ENCODE results near the gene STK39.

Gene STK39

GRCh38 chr2:168241746-168242145 lies 5.6 kb downstream of the STK39 start:
- DNase-seq, result no peak

GRCh38 chr2:168241208-168241607 lies 6.2 kb downstream of the STK39 start:
- no peak for DNase-seq

GRCh38 chr2:168239281-168239680 lies 8.1 kb downstream of the STK39 start:
- no peak for DNase-seq

- DNase-seq, result no peak
These were observed 9.7 kb downstream of the STK39 start for GRCh38 chr2:168237741-168238140.

- no peak for DNase-seq
These were observed 12.8 kb downstream of the STK39 start for GRCh38 chr2:168234407-168235085.

DNA sequence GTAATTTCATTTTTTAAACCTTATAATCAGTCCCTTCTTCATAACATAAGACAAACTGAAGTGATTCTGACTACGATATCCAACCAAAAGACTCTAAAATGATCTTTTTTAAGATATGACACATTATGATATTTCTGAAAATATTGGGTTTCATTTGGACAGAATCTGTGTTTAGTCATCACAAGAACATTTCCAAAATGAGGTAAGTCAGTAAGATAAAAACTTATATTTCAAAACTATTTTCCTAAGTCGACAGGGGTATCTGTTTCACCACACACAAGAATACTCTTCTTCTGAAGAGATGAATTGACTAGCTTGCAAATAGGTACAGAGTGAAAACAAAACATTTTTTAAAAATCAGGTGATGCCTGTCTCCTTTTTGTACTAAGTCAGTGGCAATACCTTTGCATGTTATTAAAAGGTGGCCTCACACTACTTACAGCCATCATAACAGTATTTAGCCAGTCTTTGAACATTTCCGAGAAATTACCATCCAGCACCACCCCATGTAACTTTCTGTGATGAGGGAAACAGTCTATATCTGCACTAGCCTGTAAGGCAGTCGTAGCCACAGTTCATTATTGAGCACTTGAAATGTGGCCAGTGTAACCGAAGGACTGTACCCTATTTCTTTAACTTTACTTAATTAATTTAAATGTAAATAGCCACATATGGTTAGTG lies 13.5 kb downstream of the STK39 start:
- no peak for DNase-seq

GRCh38 chr2:168233166-168233565 lies 14.2 kb downstream of the STK39 start:
- DNase-seq, result no peak

- DNase-seq, result no peak
These were observed 15.7 kb downstream of the STK39 start for GRCh38 chr2:168231609-168232241.

DNA sequence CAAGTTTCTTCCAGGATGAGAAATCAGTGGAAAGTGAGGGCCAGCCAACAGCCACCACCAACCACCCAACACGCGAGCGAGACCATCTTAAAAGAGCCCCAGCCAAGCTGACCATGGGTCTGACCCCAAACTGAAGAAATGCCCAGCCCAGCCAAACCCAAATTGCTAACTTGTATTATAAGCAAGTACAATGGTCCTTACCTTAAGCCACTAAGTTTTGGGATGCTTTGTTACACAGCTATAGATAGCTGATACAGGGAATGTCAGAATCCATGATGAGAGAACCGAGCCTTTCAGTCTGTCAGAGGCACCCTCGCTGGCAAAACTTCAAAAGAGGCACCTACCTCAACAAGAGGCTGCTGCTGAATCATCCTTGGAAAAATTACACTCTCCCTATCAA lies 17.0 kb downstream of the STK39 start:
- DNase-seq, result no peak

- no peak for DNase-seq
These were observed 23.0 kb downstream of the STK39 start for GRCh38 chr2:168224346-168224745.

DNA sequence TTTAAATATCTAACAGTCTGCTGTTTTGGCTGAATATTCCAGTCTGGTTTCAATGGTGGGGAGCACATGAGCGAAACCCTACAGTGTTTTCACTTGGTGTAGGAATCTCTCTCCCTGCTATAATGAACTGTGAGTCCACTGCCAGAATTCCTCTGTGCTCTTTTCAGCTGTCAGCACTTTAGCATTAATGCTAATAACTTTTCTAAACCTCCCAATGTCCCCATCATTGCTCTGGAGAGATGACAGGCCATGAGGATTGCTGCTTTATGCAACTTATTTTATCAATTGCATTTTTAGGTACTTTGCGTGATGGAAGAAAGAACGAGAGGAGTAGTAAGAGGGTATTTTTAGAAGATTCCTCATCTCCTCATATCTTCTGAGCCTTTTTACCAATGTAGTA lies 25.3 kb downstream of the STK39 start:
- DNase-seq, result no peak

DNA sequence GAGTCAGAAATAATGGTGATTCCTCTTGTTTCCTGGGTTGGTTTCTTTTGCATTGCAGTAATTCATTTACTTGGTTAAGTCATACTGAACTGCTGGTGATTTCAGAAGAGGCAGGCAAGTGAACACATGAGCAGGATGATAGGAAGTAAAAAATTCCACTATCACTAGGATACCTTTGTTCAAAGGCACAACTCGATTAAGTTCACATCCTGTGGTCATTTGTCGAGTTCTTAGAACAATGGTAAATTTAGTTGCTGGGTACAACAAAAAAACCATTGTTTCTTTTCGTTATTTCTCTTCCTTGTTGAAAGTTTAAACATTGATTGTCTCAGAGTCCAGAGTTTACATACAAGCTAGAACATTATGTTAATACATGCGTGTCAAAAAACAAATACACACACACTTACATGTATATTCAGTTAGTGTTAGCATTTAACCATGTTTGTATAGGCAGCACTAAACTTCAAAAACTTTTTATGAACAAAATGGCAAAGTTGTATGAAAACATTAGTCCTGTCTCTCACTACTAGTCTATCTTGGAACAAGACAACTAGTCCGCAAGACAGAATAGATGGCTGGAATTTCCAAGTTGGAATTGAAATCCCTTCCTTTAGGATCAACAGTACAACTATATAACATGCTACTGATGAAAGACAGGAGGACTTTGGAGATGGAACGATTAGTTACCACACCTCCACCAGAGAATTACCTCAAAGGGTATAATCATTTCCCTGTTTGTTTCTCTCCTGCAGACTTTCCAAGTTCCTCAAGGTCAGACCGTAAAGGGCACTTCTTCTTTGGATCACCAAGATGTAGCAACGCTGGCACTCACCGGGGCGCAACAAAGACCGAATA lies 26.2 kb downstream of the STK39 start:
- DNase-seq, result no peak

GRCh38 chr2:168217920-168218319 lies 29.5 kb downstream of the STK39 start:
- DNase-seq, result no peak

DNA sequence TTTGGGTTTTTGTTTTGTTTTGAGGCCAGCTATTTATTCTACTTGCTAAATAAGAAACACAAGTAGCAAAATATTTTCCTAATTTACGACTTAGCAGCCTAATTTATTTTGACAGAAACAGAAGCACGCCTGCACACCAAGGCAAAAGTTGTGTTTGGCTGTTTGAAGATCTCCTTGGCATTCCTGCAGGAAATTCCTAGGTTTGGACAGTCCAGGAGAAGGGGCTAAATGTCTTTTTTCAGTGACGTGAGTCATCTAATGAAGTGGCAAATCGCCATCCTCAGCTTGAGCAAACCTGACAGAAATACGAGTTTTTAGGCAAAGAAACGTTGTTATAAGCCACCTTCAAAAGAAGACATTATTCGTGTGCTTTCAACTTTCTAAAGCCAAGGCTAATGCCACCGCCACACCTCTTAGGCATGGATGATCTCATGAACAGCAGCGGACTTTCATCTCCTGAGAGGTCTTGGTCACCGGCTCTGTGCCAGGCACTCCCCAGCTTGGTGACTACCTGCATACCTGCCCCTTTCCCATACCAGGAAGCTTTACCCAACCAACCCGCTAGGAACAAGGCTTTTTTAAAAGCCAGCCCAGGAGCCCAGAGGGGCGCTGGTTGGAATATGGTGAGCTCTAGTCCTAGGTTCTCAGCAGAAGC lies 30.9 kb downstream of the STK39 start:
- no peak for DNase-seq

- no peak for DNase-seq
These were observed 31.6 kb downstream of the STK39 start for GRCh38 chr2:168215813-168216212.

DNA sequence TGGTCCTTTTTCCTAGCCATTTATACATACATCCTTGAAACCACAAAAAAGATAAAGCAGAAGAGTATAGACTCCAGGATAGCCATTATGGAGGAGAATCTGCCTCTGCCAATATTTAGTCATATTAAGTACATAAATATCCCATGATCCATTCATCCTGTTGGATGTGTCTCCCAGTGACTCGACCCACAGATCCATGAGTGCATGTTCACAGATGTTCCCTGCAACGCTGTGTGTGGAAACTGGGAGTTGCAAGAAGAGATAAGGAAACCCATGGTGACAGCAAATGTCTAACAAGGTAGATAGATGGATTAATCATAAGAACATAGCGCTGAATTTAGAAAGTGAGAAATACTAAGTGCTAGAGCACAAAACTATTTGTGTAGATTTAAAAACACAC lies 34.5 kb downstream of the STK39 start:
- no peak for DNase-seq

- no peak for DNase-seq
These were observed 35.2 kb downstream of the STK39 start for GRCh38 chr2:168212167-168212566.

DNA sequence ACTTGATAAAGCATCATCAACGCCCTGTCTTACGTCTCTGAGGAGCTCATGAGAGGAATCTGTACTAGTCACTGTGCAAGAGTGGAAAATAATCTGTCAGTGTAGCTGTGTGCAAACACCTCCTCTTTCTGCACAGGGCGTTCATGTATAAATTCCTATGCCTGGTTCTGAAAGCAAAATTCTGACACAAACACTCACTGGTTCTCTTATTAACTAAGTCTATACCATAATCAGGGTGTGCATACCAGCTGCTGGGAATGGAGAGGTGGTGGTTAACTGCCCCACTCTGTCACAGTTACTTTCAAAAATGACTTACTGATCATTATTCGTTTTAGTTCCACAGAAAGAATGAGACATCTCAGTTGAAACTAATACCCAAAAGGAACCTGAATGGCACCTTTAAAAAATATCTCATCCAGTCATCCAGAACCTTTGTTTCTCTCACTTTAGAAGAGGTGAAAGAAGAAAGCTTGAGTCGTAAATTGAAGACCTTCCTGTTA lies 35.7 kb downstream of the STK39 start:
- no peak for DNase-seq

- DNase-seq, result no peak
These were observed 36.4 kb downstream of the STK39 start for GRCh38 chr2:168210895-168211570.

DNA sequence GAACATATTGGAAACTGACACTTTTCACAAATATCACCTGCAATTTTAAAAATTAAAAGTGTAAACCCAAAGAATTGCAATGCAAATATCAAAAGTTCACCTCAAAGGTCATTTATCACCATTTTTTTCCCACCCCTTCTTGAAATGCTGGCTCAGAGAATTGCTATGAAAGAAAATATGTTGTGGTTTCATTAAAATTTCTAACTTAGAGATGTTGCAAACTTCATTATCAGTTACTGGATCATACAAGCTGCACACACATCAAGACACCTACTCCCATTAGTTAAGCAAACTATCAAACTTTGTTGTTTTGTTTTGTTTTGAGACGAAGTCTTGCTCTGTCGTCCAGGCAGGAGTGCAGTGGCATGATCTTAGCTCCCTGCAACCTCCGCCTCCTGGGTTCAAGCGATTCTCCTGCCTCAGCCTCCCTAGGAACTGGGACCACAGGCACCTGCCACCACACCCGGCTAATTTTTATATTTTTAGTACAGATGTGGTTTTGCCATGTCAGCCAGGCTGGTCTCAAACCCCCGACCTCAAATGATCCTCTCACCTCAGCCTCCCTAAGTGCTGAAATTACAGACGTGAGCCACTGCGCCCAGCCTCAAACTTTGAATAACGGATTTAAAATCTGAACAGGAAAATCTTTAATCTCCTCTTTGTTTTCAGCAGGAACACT lies 37.0 kb downstream of the STK39 start:
- DNase-seq, result no peak

DNA sequence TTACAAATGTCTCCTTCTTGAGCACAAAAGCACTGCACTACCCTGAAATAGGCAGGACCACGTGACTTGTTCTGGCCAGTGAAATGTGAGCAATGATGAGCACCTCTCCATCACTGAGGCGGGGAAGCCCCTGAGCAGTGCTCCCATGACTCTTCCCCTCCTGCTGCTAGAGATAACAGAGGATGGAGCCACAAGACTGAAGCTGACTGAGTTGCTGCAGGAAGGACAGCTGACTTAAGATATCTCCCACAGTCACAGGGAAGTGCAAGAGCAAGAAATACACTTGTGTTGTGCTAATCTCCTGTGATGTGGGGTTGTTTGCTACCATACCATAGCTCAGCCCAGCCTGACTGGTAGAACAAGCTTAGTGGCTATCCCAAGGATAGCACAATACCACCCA lies 38.7 kb downstream of the STK39 start:
- no peak for DNase-seq
